GM19397 (cell line): Measurements from ENCODE around the gene RPN1.
"Not testable (repeated sequence)": the region's sequence is repeated elsewhere in the genome, so short reads cannot be mapped to it uniquely, and the experiment has no call there.

ENCODE experiments used
- ATAC-seq: cut with Tn5 transposase; IDR thresholded peaks from one replicate; pipeline ENCODE4 v1.9.1; 2021; ENCODE audit warnings: mild to moderate bottlenecking, moderate library complexity; ENCODE audit not compliant: unreplicated experiment

Gene RPN1

DNA sequence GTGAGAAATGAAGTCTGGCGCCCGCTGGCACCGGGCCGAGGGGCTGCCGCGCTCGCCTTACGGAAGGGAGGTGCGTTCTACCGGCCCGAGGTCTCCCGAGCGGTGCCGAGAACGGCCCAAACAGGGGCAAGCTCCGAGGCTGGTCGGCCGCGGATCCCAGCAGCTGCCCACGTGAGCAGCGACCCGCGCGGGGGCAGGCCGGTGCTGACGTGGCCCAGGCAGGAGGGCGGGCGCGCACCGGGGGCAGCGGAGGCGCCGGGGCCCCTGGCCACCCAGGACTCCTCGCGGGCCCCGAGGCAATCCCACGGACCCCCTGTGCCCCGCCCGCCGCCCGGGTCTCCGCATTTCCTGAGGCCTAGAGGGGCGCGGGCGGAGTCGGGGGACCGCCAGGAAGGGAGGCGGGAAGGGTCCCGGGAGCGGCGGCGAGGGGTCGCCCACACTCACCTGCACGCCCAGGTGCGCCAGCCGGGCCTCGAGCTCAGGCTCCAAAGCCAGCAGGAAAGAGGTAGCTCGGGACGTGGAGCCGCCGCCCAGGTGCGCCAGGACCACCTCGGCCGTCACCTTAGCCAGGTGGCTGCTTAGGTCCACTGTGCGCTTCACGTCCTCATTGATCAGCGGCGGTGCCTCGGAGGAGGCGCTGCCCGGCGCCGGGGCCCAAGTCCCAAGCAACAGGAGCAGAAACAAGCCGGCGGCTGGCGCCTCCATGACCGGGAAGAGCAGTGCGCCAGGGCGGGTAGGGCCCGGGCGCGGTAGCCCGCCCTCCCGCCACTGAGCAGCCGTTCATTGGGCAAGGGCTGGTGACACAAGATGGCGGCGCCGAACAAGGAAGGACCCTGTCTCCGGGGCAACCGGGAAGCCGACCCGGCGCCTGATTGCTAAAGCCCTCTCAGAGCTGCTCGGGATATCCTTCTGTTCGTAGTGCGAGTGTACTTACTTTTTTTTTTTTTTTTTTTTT, at the start of gene RPN1:
RPN1 (minus strand) TSS at position 723 of the 955 bp plus-strand sequence; CDS start at position 705, 18 bp downstream.
- peak; percentile 97 for ATAC-seq

DNA sequence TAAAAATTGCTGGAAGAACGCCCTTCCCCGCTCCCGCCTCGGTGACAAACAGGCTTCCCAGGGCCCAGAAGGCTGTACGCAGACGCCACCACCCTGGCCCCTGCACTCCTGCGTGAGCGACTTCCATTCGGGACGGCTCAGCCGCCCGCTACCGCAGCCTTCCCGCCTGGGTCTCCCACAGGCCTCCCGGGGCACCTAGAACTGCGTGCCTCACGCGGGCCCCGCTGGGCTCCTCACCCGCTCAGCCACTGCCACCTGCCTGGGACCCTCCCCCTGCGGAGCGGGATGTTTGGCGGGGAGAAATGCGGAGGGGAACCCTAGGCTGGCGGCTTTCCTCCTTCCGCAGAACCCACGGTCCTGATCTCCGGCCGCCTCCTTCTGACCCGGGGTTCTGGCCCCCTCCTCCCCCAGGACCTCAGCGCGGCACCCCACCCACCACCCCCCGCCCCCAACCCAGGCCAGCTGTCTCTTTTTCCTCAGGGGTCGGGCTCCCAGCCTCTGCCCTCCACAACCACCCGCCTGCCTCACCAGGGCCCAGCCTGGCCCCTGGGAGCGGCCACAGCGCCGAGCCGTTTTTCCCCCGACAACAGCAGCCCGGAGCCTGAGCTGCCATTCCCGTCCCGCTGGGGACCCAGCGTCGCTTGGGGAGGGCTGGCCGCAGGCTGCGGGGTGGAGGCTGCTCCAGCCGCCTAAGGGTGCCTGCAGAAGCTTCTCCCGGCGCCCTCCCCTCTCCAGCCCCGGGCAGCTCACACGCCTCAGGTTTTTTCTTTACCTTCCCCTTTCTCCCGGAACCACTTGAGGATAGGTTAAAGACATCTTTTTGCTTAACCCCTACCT, 47.8 kb upstream of the RPN1 start:
- no peak for ATAC-seq

DNA sequence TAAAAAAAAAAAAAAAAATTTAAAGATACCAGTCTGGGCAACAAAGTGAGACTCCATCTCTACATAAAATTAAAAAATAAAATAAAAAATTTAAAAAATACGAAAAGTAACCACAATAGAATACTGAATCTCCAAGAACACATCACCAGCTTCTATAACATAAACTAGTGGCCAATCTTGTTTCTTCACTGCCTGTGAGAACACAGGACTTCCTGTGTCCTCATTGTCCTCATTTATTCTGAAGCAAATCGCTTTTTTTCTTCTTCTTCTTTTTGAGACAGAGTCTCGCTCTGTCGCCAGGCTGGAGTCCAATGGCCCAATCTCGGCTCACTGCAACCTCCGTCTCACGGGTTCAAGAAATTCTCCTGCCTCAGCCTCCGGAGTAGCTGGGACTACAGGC, 46.7 kb upstream of the RPN1 start:
- no peak for ATAC-seq

DNA sequence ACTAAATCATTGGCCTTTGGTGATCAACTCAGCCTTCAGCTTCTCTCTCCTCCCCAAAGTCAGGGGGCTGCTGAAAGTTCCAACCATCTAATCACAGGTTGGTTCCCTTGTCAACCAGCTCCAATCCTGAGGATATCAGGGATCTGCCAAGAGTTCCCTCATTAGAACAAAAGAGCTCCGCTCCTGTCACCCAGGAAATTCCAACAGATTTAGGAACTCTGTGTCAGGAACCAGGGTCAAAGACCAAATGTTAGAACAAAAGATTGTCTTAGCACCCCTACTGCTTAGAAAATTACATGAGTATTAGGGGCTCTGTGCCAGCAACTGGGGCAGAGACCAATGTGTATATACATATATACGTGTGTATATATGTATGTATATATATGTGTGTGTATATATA, 43.1 kb upstream of the RPN1 start:
- no peak for ATAC-seq

DNA sequence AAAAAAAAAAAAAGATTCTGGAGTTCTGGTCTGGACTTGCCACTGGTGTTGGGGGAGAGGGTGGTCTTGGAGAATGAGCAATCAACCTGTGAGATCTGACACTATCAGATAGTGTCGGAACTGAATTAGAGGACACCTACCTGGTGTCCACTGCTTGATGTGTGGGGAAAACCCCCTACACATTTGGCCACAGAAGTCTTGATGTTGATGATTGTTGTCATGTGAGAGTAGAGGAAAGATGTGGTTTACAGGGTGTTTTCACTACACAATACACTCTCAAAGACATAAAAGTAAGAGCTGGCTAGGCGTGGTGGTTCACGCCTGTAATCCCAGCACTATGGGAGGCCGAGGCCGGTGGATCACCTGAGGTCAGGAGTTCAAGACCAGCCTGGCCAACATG, 38.4 kb upstream of the RPN1 start:
- ATAC-seq: no peak

DNA sequence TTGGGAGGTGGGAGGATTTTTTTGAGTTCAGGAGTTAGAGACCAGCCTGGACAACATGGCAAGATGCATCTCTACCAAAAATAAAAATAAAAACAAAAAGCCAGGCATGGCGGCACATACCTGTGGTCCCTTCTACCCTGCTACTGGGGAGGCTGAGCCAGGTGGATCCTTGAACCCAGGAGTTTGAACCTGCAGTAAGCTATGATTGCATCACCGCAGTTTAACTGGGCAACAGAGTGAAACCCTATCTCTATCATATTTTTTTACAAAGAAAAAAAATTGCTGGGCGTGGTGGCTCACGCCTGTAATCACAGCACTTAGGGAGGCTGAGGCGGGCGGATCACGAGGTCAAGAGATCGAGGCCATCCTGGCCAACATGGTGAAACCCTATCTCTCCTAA, 35.8 kb upstream of the RPN1 start:
- no peak for ATAC-seq

DNA sequence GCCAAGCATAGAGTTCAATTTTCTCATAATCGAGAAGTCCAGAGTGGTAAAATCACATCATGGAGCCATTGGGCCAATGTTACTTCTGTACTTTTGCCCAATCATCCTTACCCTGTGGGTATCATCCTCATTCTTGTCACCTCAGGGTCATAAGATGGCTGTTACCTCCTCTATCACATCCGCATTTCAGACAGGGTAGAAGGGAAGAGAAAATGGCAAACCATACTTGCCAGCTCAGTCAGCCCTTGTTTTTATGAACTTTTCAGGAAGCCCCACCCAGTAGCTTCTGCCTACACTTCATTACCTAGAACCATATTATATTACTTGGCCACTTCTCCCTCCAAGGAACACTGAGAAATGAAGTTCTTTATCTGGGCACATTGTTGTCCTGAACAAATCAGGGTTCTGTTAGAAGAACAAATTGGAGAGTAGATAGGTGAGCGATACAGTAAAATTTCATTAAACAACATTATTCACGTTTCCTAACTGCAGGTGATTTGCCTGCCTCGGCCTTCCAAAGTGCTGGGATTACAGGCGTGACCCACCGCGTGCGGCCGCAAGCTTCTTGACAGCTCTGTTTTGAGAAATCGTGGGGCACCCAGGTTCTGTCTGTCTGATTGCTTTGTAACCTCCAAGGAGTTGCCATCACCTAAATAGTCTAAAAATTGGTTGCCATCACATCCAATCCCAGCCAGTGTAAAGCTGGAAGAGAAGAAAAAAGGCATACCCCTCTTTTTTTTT, 34.5 kb upstream of the RPN1 start:
- no peak for ATAC-seq

DNA sequence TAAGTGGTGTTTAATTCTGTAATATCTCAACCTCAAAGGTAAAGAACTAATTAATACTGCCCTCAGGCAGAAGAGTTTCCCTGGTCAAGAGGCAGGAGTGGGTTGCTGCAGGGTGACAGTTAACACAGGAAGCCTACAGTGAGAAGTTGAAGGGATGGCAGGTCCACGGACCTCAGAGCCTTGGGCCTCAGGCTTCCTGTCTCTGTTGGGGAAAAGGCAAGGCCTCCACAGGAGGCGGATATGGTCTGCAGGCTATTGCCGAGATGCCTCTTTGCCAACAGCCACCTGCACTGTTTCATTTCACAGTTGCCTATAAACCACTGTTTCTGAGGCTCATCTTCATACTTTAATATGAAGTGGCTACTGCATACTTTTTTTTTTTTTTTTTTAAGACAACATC, 33.3 kb upstream of the RPN1 start:
- ATAC-seq: no peak

DNA sequence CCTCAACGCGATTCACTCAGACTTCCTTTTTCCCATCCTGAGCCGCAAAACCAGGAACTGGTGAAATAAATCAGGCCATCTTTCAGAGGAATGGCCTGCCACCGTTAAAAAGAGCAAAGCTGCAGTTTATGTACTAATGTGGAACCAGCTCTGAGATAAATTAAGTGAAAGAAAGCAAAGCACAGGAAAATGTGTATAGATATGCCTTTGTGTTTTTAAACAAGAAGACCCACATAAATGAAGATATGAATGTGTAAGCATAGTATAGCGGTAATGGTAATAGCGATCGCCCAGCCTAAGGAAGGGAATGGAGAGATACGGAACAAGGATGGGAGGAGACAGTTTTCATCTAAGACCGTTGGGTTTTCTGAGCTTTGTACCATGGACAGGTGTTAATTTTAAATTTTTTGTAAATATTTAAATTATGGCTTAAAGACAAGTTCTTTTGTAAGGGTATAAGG, 30.8 kb upstream of the RPN1 start:
- ATAC-seq: no peak

DNA sequence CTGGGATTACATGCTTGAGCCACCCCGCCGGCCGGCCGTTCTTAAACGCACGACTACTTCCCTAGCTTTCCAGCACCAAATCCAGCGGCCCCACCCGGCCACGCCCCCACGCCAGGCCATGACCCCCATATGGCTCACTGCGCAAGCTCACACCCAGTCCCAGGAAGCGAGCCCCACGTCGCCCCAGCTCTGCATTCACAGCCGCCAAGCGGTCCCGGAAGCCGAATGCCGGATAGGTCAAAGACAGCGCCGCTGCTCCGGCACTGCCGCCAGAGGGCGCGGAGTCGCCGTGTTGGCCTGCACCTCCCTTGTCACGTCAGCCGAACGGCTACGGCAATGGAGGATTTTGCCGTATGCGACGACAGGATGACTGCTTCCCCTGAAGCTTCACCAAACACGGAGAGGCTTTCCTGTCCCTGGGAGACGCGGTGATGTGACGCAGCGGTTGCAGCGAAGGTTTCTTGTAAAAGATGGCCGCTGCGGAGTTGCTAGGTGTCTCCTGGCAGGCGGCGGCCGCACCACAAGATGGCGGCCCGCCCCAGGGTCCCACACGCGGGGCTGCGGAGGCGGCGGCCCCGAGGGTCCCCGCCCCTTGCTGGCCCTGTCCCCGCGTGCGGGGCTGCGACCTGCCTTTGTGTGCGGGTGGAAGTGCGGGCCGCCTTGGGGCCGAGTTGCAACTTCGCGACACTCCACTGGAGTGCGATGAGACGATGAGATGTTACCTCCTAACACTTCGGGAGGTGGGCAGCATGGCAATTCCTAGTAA, 30.2 kb upstream of the RPN1 start:
- peak; percentile 96 for ATAC-seq

DNA sequence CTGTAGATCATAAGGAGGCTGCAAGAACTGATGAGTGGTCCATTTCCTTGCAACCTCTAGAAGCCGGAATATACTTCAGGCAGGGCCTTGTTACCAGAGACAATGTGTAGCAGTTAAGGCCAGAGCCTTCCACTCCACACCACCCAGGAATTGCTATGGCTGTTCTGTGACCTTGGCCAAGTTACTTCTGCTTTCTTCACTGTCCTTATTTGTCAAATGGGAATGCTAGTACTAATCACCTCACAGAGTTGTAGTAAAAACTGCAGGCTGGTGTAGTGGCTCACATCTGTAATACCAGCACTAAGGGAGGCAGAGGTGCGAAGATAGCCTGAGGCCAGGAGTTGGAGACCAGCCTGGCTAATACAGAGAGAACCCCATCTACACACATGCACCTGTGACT, 28.7 kb upstream of the RPN1 start:
- ATAC-seq: no peak

DNA sequence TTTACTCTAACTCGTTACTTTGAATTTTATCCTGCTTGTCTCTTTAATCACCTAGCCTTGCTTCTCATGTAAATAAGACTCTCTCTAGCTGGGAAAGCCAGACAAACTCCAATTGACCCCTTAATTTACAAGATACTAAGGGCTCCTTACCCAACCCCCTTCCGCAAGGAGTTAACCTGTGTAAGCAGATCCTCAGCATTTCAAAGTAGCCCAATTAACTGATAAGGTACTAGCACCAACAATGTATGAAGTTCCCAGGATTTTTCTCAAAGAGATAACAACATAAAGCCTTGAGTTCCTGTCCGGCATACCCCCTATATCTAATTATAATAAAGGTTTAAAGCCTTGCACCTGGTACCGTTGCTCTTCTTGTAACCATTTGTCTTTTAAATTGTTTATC, 25.2 kb upstream of the RPN1 start:
- not testable (repeated sequence) for ATAC-seq

DNA sequence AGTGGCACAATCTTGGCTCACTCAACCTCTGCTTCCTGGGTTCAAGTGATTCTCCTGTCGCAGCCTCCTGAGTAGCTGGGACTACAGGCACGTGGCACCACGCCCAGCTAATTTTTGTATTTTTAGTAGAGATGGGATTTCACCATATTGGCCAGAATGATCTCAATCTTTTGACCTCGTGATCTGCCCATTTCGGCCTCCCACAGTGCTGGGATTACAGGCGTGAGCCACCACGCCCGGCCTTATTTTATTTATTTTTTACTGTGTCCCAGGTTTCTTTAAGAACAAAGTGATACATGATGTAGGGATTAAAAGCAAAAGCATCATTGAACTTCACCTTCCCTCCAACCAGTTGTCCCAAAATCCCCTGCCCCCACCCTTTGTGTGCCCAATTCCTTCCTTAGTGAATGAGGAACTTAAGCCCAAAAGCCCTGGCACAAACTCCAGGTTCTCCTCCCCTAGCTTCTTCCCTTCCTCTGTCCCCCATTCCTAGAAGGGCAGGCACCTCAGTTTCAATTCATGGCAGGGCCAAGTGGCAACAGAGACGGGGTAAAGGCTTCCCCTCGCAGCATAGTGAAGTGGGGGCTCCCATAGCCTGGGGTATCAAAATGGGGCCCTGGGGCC, 23.7 kb upstream of the RPN1 start:
- no peak for ATAC-seq

DNA sequence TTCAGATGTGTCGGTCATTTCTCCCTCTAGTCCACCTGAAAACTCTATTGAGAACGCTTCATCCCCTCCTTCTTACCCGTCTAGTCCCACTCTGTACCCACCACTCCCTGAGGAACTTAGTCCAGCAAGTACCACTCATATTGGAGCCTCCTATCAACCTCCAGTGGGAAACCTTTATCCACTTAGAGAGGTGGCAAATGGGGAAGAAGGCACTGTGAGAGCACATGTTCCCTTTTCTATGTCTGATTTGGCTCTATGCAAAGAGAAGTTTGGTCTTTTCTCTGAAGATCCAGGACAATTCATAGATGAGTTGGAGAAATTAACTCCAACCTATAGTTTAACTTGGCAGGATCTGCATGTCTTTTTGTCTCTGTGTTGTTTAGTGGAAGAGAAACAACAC, 17.0 kb upstream of the RPN1 start:
- no peak for ATAC-seq

DNA sequence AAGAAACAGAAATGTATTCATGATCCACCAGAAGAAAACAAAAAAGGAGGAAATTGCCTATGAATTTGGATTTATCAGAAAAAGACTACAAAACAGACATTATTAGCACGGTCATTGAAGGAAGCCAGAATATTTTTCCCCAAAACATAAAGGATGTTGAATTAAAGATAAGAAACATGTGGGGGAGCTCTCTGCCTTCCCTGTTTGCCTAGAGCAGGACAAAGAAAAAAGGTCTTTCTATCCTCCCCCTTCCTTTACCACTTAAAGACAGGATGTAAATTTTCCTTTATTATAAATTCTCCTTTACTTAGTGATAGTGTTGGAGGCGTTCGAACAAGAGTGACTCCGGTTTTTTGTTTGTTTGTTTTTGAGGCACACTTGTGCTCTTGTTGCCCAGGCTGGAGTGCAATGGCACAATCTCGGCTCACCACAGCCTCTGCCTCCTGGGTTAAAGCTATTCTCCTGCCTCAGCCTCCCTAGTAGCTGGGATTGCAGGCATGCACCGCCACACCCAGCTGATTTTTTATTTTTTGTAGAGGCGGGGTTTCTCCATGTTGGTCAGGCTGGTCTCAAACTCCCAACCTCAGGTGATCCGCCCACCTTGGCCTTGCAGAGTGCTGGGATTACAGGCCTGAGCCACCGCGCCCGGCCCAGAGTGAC, 14.9 kb upstream of the RPN1 start:
- ATAC-seq: no peak

DNA sequence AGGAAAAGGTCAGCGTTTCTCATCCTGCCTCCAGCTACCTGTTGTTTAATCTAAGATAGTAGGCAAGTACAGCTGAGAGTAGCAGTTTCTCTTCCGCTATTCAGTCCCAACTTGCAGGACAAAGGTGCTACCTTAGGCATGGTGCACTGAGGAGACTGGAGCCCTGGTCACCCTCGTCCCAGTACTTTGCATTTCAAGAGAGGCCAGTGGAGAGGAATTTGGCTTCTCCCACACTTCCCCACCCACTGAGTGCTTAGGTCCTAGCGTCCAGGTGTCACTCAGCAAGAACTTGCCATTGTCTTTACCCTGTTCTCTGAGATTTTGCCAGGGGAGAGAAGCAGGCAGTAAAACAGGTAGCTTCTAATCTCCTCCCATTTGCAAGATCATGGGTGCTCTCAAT, 12.5 kb upstream of the RPN1 start:
- no peak for ATAC-seq

DNA sequence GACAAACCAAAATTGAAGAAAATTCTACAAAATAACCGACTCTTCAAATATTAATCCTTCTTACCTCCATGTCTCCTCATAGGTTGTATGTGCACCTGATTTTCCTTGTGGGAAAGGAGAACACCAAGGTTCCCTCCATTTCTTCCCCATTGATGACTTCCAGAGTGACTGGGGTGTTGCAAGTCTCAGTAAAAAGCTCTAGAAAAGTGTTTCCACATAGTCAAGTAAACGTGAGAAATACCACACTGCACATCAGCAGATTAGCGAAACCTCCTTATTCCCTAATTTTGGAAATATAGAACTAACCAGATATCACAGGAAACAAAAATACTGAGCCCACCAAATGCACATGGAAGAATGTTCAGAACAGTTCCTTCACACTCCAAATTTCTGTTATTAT, 4.9 kb upstream of the RPN1 start:
- ATAC-seq: no peak

DNA sequence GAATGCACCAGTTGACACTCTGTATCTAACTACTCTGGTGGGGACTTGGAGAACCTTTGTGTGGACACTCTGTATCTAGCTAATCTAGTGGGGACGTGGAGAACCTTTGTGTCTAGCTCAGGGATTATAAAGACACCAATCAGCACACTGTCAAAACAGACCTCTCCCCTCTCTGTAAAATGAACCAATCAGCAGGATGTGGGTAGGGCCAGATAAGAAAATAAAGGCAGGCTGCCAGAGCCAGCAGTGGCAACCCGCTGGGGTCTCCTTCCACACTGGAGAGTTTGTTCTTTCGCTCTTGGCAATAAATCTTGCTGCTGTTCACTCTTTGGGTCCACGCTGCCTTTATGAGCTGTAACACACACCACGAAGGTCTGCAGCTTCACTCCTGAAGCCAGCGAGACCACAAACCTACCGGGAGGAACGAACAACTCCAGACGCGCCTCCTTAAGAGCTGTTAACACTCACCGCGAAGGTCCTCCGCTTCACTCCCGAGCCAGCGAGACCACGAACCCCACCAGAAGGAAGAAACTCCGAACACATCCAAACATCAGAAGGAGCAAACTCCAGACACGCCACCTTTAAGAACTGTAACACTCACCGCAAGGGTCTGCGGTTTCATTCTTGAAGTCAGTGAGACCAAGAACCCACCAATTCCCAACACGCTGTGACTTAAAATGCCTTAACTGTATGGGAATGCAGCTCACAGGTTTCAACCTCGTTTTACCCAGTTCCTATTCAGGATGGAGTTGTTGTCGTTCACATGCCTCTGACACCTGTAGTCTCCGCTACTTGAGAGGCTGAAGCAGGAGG, 3.6 kb upstream of the RPN1 start:
- ATAC-seq: not testable (repeated sequence)
